Fibroblast of lung (primary cell): ENCODE measurements around the gene CREM. TPM values are rescaled to one million over a fixed set of nuclear protein-coding genes. Genes with fewer than 3 reads are reported as not detected.

Experiments
- DNase-seq, 2 donors: peaks; one replicate each; pipeline versions ENCODE4 v3.0.0 to v3.0.0-alpha.2; 2010; ENCODE audit warnings: low read depth in 2 of 2
- H2AFZ ChIP-seq: 2 replicates; pipeline ENCODE4 v1.5.1; 2012; ENCODE audit warnings: low read length, control low read depth, inconsistent platforms
- H3K27ac ChIP-seq: 2 replicates; pipeline ENCODE4 v1.5.1; 2011; ENCODE audit warnings: low read length, control low read depth; ENCODE audit not compliant: insufficient read depth
- H3K27me3 ChIP-seq: 2 replicates; pipeline ENCODE4 v1.5.1; 2011; ENCODE audit warnings: mild to moderate bottlenecking, low read length; ENCODE audit not compliant: control insufficient read depth, insufficient read depth
- H3K36me3 ChIP-seq: 2 replicates; pipeline ENCODE4 v1.5.1; 2011; ENCODE audit warnings: low read length; ENCODE audit not compliant: control insufficient read depth, insufficient read depth
- H3K4me1 ChIP-seq: 2 replicates; pipeline ENCODE4 v1.5.1; 2011; ENCODE audit warnings: low read length; ENCODE audit not compliant: control insufficient read depth, insufficient read depth; ENCODE audit errors: extremely low read depth
- H3K4me2 ChIP-seq: 2 replicates; pipeline ENCODE4 v1.5.1; 2011; ENCODE audit warnings: low read length, control low read depth; ENCODE audit not compliant: insufficient read depth; ENCODE audit errors: extremely low read depth
- H3K4me3 ChIP-seq, 4 experiments: fragments of 200-600 bp in 1 of 4; sonication (generic) in 1 of 4; replicated peaks in 1 of 4; 2 replicates each; pipeline ENCODE4 v1.5.1; 2011 to 2016; ENCODE audit warnings: low read length in 4 of 4, low read depth in 3 of 4, mild to moderate bottlenecking in 3 of 4, control low read depth in 2 of 4, inconsistent platforms in 1 of 4, mixed read lengths in 1 of 4; ENCODE audit not compliant: insufficient read depth in 1 of 4; ENCODE audit errors: control extremely low read depth in 1 of 4
- H3K79me2 ChIP-seq: 2 replicates; pipeline ENCODE4 v1.5.1; 2012; ENCODE audit warnings: mild to moderate bottlenecking, low read length, inconsistent platforms; ENCODE audit not compliant: control insufficient read depth, insufficient read depth
- H3K9ac ChIP-seq: 2 replicates; pipeline ENCODE4 v1.5.1; 2011; ENCODE audit warnings: mild to moderate bottlenecking, low read length, control low read depth; ENCODE audit not compliant: insufficient read depth
- H3K9me3 ChIP-seq: 2 replicates; pipeline ENCODE4 v1.5.1; 2012; ENCODE audit warnings: low read depth, low read length; ENCODE audit not compliant: control insufficient read depth, insufficient read depth
- H4K20me1 ChIP-seq: 2 replicates; pipeline ENCODE4 v1.5.1; 2011; ENCODE audit warnings: low read length; ENCODE audit not compliant: control insufficient read depth, insufficient read depth; ENCODE audit errors: extremely low read depth
- EZH2 ChIP-seq: IDR thresholded peaks from 2 replicates; pipeline ENCODE4 v1.5.1; 2012; ENCODE audit warnings: low read length, control low read depth, mild to moderate bottlenecking; ENCODE audit errors: missing control alignments
- polyA plus RNA-seq, 2 donors: library from polyadenylated mRNA; depleted of rRNA in 1 of 2; stranded (reverse) in 1 of 2; unstranded in 1 of 2; fragments of >200 nt; gene quantifications; 2 replicates each; pipeline ENCODE4 v1.2.1, GENCODE V29; 2011 to 2012; ENCODE audit warnings: missing spikeins in 1 of 2
- total RNA-seq: library from RNA; depleted of rRNA; stranded (reverse); fragments of >200 nt; gene quantifications from 2 replicates; pipeline ENCODE4 v1.2.1, GENCODE V29; 2014
- TF ChIP-seq, protein P1 (sequence below), 2 donors: IDR thresholded peaks in 1 of 2; conservative IDR thresholded peaks in 1 of 2; 1 replicate in 1 of 2; 2 replicates in 1 of 2; pipeline ENCODE4 v1.5.1; 2011 to 2012; ENCODE audit warnings: low read length in 2 of 2, control low read depth in 1 of 2, inconsistent platforms in 1 of 2, low read depth in 1 of 2, mild to moderate bottlenecking in 1 of 2

Gene CREM
- total and polyA plus RNA-seq, 2 donors (not counting 1 experiment from before 2014, with no cell fraction given): 29.9 to 32.1 TPM

DNA sequence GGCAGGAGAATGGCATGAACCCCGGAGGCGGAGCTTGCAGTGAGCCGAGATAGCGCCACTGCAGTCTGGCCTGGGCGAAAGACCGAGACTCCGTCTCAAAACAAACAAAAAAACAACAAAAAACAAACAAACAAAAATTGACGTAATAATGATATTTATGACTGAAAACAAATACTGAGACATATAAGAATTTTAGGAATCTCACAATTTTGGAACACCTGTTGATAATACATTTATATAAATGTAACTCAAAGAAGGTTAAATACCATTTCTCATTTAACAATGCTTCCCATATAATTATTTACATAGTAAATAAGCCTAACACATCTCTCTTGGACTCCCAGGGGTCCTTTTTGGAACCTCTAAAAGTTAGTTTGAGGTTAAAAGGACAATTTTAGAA lies 107.4 kb downstream of the CREM start:
- no peaks in the 10 kb centered on the region for H3K36me3 ChIP-seq
- H3K27ac ChIP-seq: no peak overlapping the region
- no peak overlapping the region for H3K9ac ChIP-seq
- no peak for TF ChIP-seq EZH2
- TF ChIP-seq, protein P1, sequence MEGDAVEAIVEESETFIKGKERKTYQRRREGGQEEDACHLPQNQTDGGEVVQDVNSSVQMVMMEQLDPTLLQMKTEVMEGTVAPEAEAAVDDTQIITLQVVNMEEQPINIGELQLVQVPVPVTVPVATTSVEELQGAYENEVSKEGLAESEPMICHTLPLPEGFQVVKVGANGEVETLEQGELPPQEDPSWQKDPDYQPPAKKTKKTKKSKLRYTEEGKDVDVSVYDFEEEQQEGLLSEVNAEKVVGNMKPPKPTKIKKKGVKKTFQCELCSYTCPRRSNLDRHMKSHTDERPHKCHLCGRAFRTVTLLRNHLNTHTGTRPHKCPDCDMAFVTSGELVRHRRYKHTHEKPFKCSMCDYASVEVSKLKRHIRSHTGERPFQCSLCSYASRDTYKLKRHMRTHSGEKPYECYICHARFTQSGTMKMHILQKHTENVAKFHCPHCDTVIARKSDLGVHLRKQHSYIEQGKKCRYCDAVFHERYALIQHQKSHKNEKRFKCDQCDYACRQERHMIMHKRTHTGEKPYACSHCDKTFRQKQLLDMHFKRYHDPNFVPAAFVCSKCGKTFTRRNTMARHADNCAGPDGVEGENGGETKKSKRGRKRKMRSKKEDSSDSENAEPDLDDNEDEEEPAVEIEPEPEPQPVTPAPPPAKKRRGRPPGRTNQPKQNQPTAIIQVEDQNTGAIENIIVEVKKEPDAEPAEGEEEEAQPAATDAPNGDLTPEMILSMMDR (conservative IDR thresholded peaks at IDR 0.05 in 1 of 2, IDR thresholded peaks at IDR 0.05 in 1 of 2; ENCODE audit: low read depth in 1 of 2, low read length in 2 of 2): no peak
- no peaks in the 10 kb centered on the region for H3K4me1 ChIP-seq
- H3K27me3 ChIP-seq: no peaks in the 10 kb centered on the region
- no peaks in the 10 kb centered on the region for H4K20me1 ChIP-seq
- no peak for DNase-seq
- no peak overlapping the region for H3K4me2 ChIP-seq
- no peaks in the 10 kb centered on the region for H3K79me2 ChIP-seq
- H3K4me3 ChIP-seq: no peak overlapping the region
- H2AFZ ChIP-seq: no peak overlapping the region
- H3K9me3 ChIP-seq: no peaks in the 10 kb centered on the region

DNA sequence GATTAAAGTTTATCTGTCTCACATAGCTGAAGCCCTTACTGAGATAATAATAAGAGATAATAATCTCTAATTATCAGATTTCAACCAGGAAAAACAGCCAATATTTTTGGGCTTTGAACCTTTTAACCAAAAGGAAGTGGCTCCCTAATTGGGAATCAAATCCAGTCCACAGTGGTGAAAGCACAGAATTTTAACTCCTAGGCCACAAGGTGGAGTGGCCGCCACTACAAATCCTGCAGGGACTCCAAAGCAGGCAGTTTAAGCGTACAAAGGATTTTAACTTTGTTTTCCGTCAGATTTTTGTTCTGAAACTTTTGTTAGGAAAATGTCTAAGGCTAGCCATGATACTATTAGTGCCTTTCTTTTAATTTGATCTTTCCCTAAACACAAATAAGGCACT lies 110.1 kb downstream of the CREM start:
- TF ChIP-seq EZH2: no peak
- TF ChIP-seq, protein P1 (conservative IDR thresholded peaks at IDR 0.05 in 1 of 2, IDR thresholded peaks at IDR 0.05 in 1 of 2; ENCODE audit: low read depth in 1 of 2, low read length in 2 of 2): peak; percentile 29 to 49
- H3K9ac ChIP-seq: no peak overlapping the region
- H2AFZ ChIP-seq: no peak overlapping the region
- H3K79me2 ChIP-seq: no peaks in the 10 kb centered on the region
- no peaks in the 10 kb centered on the region for H3K4me1 ChIP-seq
- H3K27ac ChIP-seq: no peak overlapping the region
- H3K9me3 ChIP-seq: no peaks in the 10 kb centered on the region
- H3K27me3 ChIP-seq: no peaks in the 10 kb centered on the region
- H3K36me3 ChIP-seq: no peaks in the 10 kb centered on the region
- DNase-seq: peak; percentile 33 to 37
- H3K4me2 ChIP-seq: no peak overlapping the region
- no peak overlapping the region for H3K4me3 ChIP-seq
- H4K20me1 ChIP-seq: no peaks in the 10 kb centered on the region

DNA sequence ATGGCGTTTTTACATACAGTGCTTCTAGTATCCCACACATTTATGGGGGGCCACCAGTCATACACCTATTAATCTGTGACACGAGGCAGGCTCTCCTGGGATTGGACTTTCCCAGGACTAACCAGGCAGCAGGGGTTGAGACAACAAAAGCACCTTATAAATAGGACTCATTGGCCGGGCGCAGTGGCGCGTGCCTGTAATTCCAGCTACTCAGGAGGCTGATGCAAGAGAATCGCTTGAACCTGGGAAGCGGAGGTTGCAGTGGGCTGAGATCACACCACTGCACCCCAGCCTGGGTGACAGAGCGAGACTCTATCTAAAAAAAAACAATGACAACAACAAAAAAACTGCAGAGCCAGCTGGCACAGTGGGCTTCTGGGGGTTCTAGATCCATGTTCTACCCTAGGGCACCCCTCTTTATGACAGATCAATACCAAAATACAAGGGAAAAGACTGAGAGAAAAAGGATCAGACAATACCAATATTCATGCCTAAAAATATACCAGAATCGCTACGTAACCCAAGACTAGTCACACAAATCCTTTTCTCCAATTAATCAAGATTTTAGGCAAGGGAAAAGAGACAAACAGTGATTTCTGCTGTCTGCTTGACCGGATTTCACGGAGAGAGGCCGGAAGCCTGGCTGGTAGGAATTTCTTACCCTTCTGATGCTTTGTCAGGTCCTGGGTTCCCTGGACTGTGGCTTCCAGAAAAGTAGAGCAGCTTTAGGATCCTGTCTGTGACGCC lies 111.3 kb downstream of the CREM start:
- no peak overlapping the region for H3K9ac ChIP-seq
- H3K4me2 ChIP-seq: no peak overlapping the region
- H3K9me3 ChIP-seq: no peaks in the 10 kb centered on the region
- no peak overlapping the region for H3K27ac ChIP-seq
- H3K4me1 ChIP-seq: no peaks in the 10 kb centered on the region
- no peaks in the 10 kb centered on the region for H3K27me3 ChIP-seq
- no peaks in the 10 kb centered on the region for H4K20me1 ChIP-seq
- no peak overlapping the region for H3K4me3 ChIP-seq
- no peaks in the 10 kb centered on the region for H3K79me2 ChIP-seq
- no peaks in the 10 kb centered on the region for H3K36me3 ChIP-seq
- no peak overlapping the region for H2AFZ ChIP-seq
- no peak for DNase-seq
- TF ChIP-seq, protein P1 (conservative IDR thresholded peaks at IDR 0.05 in 1 of 2, IDR thresholded peaks at IDR 0.05 in 1 of 2; ENCODE audit: low read depth in 1 of 2, low read length in 2 of 2): no peak
- TF ChIP-seq EZH2: no peak
